ENCODE measurements around the gene DSN1.

Gene DSN1

DNA sequence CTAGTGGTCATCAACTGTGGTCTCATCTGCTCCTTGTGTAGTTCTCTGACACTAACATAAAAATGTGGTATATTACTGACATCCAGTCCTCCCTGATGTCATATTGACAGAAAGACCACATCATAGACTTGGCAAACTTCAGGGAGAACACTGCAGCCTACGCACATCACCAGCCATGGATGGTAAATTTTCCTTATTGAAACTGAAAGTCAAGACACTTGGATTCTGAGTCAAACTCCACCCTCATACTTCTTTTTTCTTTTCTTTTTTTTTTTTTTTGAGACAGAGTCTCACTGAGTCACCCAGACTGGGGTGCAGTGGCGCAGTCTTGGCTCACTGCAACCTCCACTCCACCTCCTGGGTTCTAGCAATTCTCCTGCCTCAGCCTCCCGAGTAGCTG, 53.1 kb downstream of the DSN1 start:
- H2BK5ac ChIP-seq (ENCODE audit: low read length) = no peak overlapping the region
- no peak for DNase-seq
- H3K36me3 ChIP-seq (ENCODE audit: control insufficient read depth, insufficient read depth, low read length) = no peaks in the 10 kb centered on the region
- no peak overlapping the region for H2BK15ac ChIP-seq (replicated peaks; ENCODE audit: low read depth)
- WGBS (ENCODE audit: extremely low coverage, insufficient coverage, low lambda C conversion rate) = no CpG with 5 or more reads among the region's 3 CpGs
- H3K79me2 ChIP-seq (ENCODE audit: control insufficient read depth, insufficient read depth, low read length) = no peaks in the 10 kb centered on the region
- H4K8ac ChIP-seq (ENCODE audit: low read depth, low read length) = no peak overlapping the region
- H3K4me3 ChIP-seq (ENCODE audit: low read length) = no peak overlapping the region
- no peaks in the 10 kb centered on the region for H3K27me3 ChIP-seq (ENCODE audit: insufficient read depth, low read length, poor library complexity)
- H3K9ac ChIP-seq (ENCODE audit: low read length) = no peak overlapping the region
- no peak overlapping the region for H3K27ac ChIP-seq (ENCODE audit: low read depth, low read length)
- H2AK5ac ChIP-seq (ENCODE audit: low read length) = no peak overlapping the region
- H3K23ac ChIP-seq (ENCODE audit: low read length) = no peak overlapping the region
- no peak overlapping the region for H3K56ac ChIP-seq (ENCODE audit: low read length)
- no peaks in the 10 kb centered on the region for H3K4me1 ChIP-seq (ENCODE audit: control insufficient read depth, low read depth, low read length)
- H3K79me1 ChIP-seq (ENCODE audit: low read length) = peaks cover 1% of the 10 kb centered on the region
- H3K4ac ChIP-seq (ENCODE audit: low read depth, low read length) = no peak overlapping the region
- H2BK120ac ChIP-seq (ENCODE audit: low read depth, low read length) = no peak overlapping the region
- H4K5ac ChIP-seq (ENCODE audit: low read length) = no peak overlapping the region
- H3K18ac ChIP-seq (ENCODE audit: low read length) = no peak overlapping the region
- H3K4me2 ChIP-seq (ENCODE audit: low read length) = no peak overlapping the region

DNA sequence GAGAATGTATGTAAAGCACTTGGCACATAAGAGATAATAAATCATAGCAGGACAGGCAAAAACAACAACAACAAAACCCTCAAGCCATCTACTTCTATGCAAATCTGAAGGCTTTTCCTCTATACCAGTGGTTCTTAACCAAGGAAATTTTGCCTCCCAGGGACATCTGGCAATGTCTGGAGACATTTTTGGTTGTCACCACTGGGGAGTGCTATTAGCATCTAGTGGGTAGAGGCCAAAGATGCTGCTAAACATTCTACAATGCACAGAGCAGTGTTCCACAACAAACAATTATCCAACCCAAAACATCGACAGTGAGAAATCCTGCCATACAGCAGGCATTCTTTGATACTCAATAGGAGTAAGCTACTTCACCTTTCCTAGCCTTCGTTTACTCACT, 55.9 kb downstream of the DSN1 start:
- H2BK120ac ChIP-seq (ENCODE audit: low read depth, low read length) = no peak overlapping the region
- no peak overlapping the region for H3K18ac ChIP-seq (ENCODE audit: low read length)
- H3K27ac ChIP-seq (ENCODE audit: low read depth, low read length) = no peak overlapping the region
- no peak overlapping the region for H4K8ac ChIP-seq (ENCODE audit: low read depth, low read length)
- WGBS (ENCODE audit: extremely low coverage, insufficient coverage, low lambda C conversion rate) = no CpG with 5 or more reads among the region's 2 CpGs
- H3K4me1 ChIP-seq (ENCODE audit: control insufficient read depth, low read depth, low read length) = no peaks in the 10 kb centered on the region
- no peak overlapping the region for H3K56ac ChIP-seq (ENCODE audit: low read length)
- H3K9ac ChIP-seq (ENCODE audit: low read length) = no peak overlapping the region
- no peak overlapping the region for H2BK15ac ChIP-seq (replicated peaks; ENCODE audit: low read depth)
- no peak overlapping the region for H3K4me2 ChIP-seq (ENCODE audit: low read length)
- H2BK5ac ChIP-seq (ENCODE audit: low read length) = no peak overlapping the region
- peak; percentile 58 for DNase-seq
- no peak overlapping the region for H2AK5ac ChIP-seq (ENCODE audit: low read length)
- H3K4ac ChIP-seq (ENCODE audit: low read depth, low read length) = no peak overlapping the region
- no peaks in the 10 kb centered on the region for H3K79me2 ChIP-seq (ENCODE audit: control insufficient read depth, insufficient read depth, low read length)
- no peak overlapping the region for H3K23ac ChIP-seq (ENCODE audit: low read length)
- H3K79me1 ChIP-seq (ENCODE audit: low read length) = peaks cover 1% of the 10 kb centered on the region
- H3K27me3 ChIP-seq (ENCODE audit: insufficient read depth, low read length, poor library complexity) = no peaks in the 10 kb centered on the region
- no peak overlapping the region for H3K4me3 ChIP-seq (ENCODE audit: low read length)
- no peak overlapping the region for H4K5ac ChIP-seq (ENCODE audit: low read length)
- no peaks in the 10 kb centered on the region for H3K36me3 ChIP-seq (ENCODE audit: control insufficient read depth, insufficient read depth, low read length)

DNA sequence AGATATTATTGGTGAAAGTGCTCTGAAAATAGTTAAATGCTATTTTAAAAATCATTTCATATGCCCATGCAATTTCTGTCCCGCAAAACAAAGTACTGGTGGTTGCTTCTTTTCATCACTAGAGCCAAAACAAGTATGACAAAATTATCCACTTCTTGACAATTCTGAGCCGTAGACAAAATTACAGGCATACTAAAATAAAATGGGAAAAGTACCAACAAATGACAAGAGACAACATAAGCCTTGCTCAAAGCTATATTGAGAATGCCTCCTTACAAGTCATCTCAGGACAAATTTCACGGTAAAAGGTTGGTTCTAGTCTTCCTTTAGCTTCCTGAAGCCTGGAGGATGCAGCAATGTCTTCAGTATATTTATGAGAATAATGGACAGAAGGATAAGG, 56.5 kb downstream of the DSN1 start:
- H3K56ac ChIP-seq (ENCODE audit: low read length) = no peak overlapping the region
- no peaks in the 10 kb centered on the region for H3K4me1 ChIP-seq (ENCODE audit: control insufficient read depth, low read depth, low read length)
- no peak for DNase-seq
- no peak overlapping the region for H2AK5ac ChIP-seq (ENCODE audit: low read length)
- H2BK15ac ChIP-seq (replicated peaks; ENCODE audit: low read depth) = no peak overlapping the region
- no peaks in the 10 kb centered on the region for H3K36me3 ChIP-seq (ENCODE audit: control insufficient read depth, insufficient read depth, low read length)
- H3K23ac ChIP-seq (ENCODE audit: low read length) = no peak overlapping the region
- no peak overlapping the region for H3K4me2 ChIP-seq (ENCODE audit: low read length)
- H3K27me3 ChIP-seq (ENCODE audit: insufficient read depth, low read length, poor library complexity) = no peaks in the 10 kb centered on the region
- no peak overlapping the region for H3K4me3 ChIP-seq (ENCODE audit: low read length)
- H4K5ac ChIP-seq (ENCODE audit: low read length) = no peak overlapping the region
- no peaks in the 10 kb centered on the region for H3K79me2 ChIP-seq (ENCODE audit: control insufficient read depth, insufficient read depth, low read length)
- no peak overlapping the region for H2BK5ac ChIP-seq (ENCODE audit: low read length)
- H3K27ac ChIP-seq (ENCODE audit: low read depth, low read length) = no peak overlapping the region
- no peak overlapping the region for H3K9ac ChIP-seq (ENCODE audit: low read length)
- no peak overlapping the region for H2BK120ac ChIP-seq (ENCODE audit: low read depth, low read length)
- H4K8ac ChIP-seq (ENCODE audit: low read depth, low read length) = no peak overlapping the region
- H3K79me1 ChIP-seq (ENCODE audit: low read length) = peaks cover 1% of the 10 kb centered on the region
- H3K18ac ChIP-seq (ENCODE audit: low read length) = no peak overlapping the region
- WGBS (ENCODE audit: extremely low coverage, insufficient coverage, low lambda C conversion rate) = no CpG with 5 or more reads among the region's 3 CpGs
- no peak overlapping the region for H3K4ac ChIP-seq (ENCODE audit: low read depth, low read length)

DNA sequence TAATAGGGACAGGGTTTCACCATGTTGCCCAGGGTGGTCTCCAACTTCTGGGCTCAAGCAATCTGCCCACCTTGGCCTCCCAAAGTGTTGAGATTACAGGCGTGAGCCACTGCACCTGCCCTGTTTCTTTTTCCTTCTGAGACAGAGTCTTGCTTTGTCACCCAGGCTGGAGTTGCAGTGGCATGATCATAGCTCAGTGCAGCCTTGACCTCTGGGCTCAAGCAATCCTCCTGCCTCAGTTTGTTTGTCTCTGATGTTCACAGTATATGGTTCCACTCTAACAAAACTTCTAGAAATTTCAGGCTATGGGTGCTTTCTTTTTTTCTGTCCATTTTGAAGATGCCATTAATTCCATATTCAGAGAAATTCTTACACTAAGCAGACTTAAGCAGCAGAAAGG, 60.8 kb downstream of the DSN1 start:
- no peak overlapping the region for H3K4ac ChIP-seq (ENCODE audit: low read depth, low read length)
- no peak overlapping the region for H3K23ac ChIP-seq (ENCODE audit: low read length)
- no peak overlapping the region for H2AK5ac ChIP-seq (ENCODE audit: low read length)
- no peaks in the 10 kb centered on the region for H3K79me1 ChIP-seq (ENCODE audit: low read length)
- no CpG with 5 or more reads among the region's 1 CpG for WGBS (ENCODE audit: extremely low coverage, insufficient coverage, low lambda C conversion rate)
- no peak overlapping the region for H3K27ac ChIP-seq (ENCODE audit: low read depth, low read length)
- H3K27me3 ChIP-seq (ENCODE audit: insufficient read depth, low read length, poor library complexity) = no peaks in the 10 kb centered on the region
- no peak overlapping the region for H3K18ac ChIP-seq (ENCODE audit: low read length)
- H4K5ac ChIP-seq (ENCODE audit: low read length) = no peak overlapping the region
- no peak overlapping the region for H3K4me3 ChIP-seq (ENCODE audit: low read length)
- no peak overlapping the region for H2BK120ac ChIP-seq (ENCODE audit: low read depth, low read length)
- no peak overlapping the region for H3K4me2 ChIP-seq (ENCODE audit: low read length)
- no peak overlapping the region for H3K9ac ChIP-seq (ENCODE audit: low read length)
- H3K4me1 ChIP-seq (ENCODE audit: control insufficient read depth, low read depth, low read length) = no peaks in the 10 kb centered on the region
- H2BK15ac ChIP-seq (replicated peaks; ENCODE audit: low read depth) = no peak overlapping the region
- no peak overlapping the region for H4K8ac ChIP-seq (ENCODE audit: low read depth, low read length)
- no peak overlapping the region for H2BK5ac ChIP-seq (ENCODE audit: low read length)
- H3K79me2 ChIP-seq (ENCODE audit: control insufficient read depth, insufficient read depth, low read length) = no peaks in the 10 kb centered on the region
- no peak for DNase-seq
- no peak overlapping the region for H3K56ac ChIP-seq (ENCODE audit: low read length)
- no peaks in the 10 kb centered on the region for H3K36me3 ChIP-seq (ENCODE audit: control insufficient read depth, insufficient read depth, low read length)

DNA sequence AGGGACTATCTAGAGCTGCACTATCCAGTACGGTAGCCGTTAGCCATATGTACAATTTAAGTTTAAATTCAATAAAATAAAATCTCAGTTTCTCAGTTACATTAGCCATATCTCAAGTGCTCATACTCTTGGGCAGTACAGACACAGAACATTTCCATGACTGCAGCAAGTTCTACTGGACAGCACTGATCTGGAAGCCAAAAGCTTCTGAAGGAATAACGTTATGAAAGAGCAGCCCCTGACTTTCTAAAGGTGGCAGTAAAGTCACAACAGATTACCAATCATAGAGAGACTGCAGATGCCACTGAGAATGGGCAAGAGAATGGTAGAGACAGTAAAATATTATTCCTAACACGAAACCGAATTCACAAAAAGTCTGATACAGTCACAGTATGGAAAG, 64.4 kb downstream of the DSN1 start:
- H2AK5ac ChIP-seq (ENCODE audit: low read length) = no peak overlapping the region
- H3K27me3 ChIP-seq (ENCODE audit: insufficient read depth, low read length, poor library complexity) = no peaks in the 10 kb centered on the region
- no peak overlapping the region for H3K18ac ChIP-seq (ENCODE audit: low read length)
- no peak overlapping the region for H3K27ac ChIP-seq (ENCODE audit: low read depth, low read length)
- H2BK5ac ChIP-seq (ENCODE audit: low read length) = no peak overlapping the region
- no peak overlapping the region for H2BK15ac ChIP-seq (replicated peaks; ENCODE audit: low read depth)
- no peak overlapping the region for H3K4me2 ChIP-seq (ENCODE audit: low read length)
- H2BK120ac ChIP-seq (ENCODE audit: low read depth, low read length) = no peak overlapping the region
- no peak overlapping the region for H4K5ac ChIP-seq (ENCODE audit: low read length)
- no peak overlapping the region for H3K23ac ChIP-seq (ENCODE audit: low read length)
- no peak overlapping the region for H4K8ac ChIP-seq (ENCODE audit: low read depth, low read length)
- no peaks in the 10 kb centered on the region for H3K4me1 ChIP-seq (ENCODE audit: control insufficient read depth, low read depth, low read length)
- no peak overlapping the region for H3K4me3 ChIP-seq (ENCODE audit: low read length)
- no peak overlapping the region for H3K56ac ChIP-seq (ENCODE audit: low read length)
- DNase-seq = no peak
- no peaks in the 10 kb centered on the region for H3K79me2 ChIP-seq (ENCODE audit: control insufficient read depth, insufficient read depth, low read length)
- whole genome bisulfite sequencing (ENCODE audit: extremely low coverage, insufficient coverage, low lambda C conversion rate) = no CpG with 5 or more reads among the region's 5 CpGs
- H3K79me1 ChIP-seq (ENCODE audit: low read length) = no peaks in the 10 kb centered on the region
- H3K4ac ChIP-seq (ENCODE audit: low read depth, low read length) = no peak overlapping the region
- H3K9ac ChIP-seq (ENCODE audit: low read length) = no peak overlapping the region
- no peaks in the 10 kb centered on the region for H3K36me3 ChIP-seq (ENCODE audit: control insufficient read depth, insufficient read depth, low read length)

DNA sequence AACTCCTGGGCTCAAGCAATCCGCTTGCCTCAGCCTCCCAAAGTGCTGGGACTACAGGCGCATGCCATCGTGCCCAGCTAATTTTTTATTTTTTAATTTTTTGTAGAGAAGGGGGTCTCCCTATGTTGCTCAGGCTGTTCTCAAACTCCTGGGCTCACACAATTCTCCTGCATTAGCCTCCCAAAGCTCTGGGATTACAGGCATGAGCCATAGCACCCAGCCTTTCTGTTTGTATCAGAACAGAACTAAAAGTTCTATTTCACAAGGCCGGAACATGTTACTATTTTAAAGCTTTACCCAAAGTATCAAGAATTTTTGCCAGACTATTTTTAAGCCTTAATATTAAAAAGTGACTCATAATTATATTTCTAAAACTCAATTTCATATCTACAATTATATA, 70.0 kb downstream of the DSN1 start:
- no peak overlapping the region for H3K27ac ChIP-seq (ENCODE audit: low read depth, low read length)
- H2BK15ac ChIP-seq (replicated peaks; ENCODE audit: low read depth) = no peak overlapping the region
- no CpG with 5 or more reads among the region's 4 CpGs for WGBS (ENCODE audit: extremely low coverage, insufficient coverage, low lambda C conversion rate)
- H3K56ac ChIP-seq (ENCODE audit: low read length) = no peak overlapping the region
- no peak overlapping the region for H3K4ac ChIP-seq (ENCODE audit: low read depth, low read length)
- no peak overlapping the region for H3K4me2 ChIP-seq (ENCODE audit: low read length)
- no peaks in the 10 kb centered on the region for H3K79me2 ChIP-seq (ENCODE audit: control insufficient read depth, insufficient read depth, low read length)
- no peak overlapping the region for H2BK120ac ChIP-seq (ENCODE audit: low read depth, low read length)
- H3K27me3 ChIP-seq (ENCODE audit: insufficient read depth, low read length, poor library complexity) = no peaks in the 10 kb centered on the region
- H3K9ac ChIP-seq (ENCODE audit: low read length) = no peak overlapping the region
- H2BK5ac ChIP-seq (ENCODE audit: low read length) = no peak overlapping the region
- H3K36me3 ChIP-seq (ENCODE audit: control insufficient read depth, insufficient read depth, low read length) = no peaks in the 10 kb centered on the region
- H3K18ac ChIP-seq (ENCODE audit: low read length) = no peak overlapping the region
- H4K8ac ChIP-seq (ENCODE audit: low read depth, low read length) = no peak overlapping the region
- no peak overlapping the region for H2AK5ac ChIP-seq (ENCODE audit: low read length)
- no peak overlapping the region for H4K5ac ChIP-seq (ENCODE audit: low read length)
- no peak for DNase-seq
- H3K4me1 ChIP-seq (ENCODE audit: control insufficient read depth, low read depth, low read length) = no peaks in the 10 kb centered on the region
- no peak overlapping the region for H3K4me3 ChIP-seq (ENCODE audit: low read length)
- H3K23ac ChIP-seq (ENCODE audit: low read length) = no peak overlapping the region
- no peaks in the 10 kb centered on the region for H3K79me1 ChIP-seq (ENCODE audit: low read length)
